GM19035 (cell line): ENCODE results near the gene RANBP9.

ENCODE experiments used
- ATAC-seq: cut with Tn5 transposase; IDR thresholded peaks from one replicate; pipeline ENCODE4 v1.9.1; 2021; ENCODE audit not compliant: unreplicated experiment

The RANBP9 gene

DNA sequence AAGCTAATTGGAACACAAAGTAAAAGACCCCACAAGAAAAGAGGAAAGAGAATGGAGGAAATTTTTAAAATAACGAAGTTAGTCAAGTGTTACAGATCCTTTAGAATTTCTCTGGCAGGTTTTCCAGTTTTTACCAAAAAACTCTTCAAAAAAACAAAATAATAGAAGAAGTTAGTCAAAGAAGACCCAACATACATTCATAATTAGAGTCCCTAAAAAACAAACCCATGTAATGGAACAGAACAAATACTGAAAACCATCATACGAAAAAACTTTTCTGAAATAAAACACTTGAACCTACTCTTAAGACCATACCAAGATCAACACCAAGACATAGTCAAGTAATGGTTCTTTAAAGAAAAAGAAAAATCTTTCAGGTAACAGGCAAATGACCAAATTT is 31.6 kb downstream of the RANBP9 start:
- ATAC-seq = no peak

DNA sequence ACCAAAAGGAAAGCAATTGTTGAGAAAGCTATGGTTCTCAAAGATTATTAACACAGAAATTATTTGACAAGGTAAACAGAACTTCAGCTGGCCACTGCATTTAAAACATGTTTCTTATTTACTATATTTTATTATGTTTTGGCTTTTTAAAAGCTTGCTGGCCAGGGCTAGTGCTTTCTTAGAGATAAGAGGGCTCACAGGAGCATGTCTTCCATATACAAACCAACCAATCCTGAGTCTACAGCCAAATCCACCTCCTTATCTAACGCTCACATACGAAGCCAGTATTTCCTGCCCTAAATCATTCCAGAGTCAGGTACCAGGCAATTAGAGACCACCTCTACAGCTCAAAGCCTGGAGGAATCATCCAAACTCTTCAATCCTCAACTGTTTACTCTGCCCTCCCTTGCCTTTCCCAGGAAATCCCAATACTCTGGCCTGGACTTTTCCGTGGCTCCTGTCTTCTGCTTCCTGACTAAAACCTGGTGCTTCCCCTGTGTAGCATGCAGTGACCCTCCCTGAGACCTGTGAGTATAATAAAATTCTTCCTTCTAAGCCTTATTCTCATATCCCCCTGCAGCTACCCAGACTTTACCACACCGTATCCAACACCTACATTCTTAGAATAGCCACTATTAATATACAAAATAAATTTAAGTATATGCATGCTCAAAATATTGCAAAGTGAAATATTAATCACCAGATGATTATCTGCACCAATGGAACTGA is 33.2 kb downstream of the RANBP9 start:
- no peak for ATAC-seq

DNA sequence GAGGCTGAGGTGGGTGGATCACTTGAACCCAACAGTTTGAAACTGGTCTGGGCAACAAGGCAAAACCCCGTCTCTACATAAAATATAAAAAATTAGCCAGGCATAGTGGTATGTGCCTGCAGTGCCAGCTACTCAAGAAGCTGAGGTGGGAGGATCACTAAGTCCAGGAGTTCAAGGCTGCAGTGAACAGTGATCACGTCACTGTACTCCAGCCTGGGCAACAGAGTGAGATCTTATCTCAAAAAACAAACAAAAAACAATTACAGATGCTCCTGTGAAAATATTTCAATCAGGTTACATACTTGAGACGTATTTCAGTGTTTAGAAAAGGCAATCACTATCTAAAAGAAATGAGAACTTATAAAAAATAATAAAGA is 33.8 kb downstream of the RANBP9 start:
- no peak for ATAC-seq

DNA sequence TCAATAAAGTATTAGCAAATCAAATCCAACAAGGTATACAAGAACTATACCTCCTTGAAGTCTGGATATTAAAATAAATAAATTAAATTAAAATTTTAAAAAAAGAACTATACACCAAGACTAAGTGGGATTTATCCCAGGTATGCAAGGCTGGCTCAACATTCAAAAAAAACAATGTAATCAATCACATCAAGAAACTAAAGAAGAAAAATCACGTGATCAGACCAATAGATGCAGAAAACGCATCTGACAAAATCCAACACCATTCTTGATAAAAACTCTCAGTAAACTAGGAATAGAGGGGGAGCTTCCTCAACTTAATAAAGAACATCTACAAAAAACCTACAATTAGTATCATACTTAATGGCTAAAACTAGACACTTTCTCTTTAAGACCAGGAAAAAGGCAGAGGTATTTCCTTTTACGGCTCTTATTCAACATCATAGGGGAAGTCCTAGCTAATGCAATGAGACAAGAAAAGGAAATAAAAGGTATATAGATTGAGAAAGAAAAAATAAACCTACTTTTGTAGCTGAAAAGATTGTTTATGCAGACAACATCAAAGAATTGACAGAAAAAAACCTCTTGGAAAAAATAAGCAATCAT is 35.0 kb downstream of the RANBP9 start:
- no peak for ATAC-seq

DNA sequence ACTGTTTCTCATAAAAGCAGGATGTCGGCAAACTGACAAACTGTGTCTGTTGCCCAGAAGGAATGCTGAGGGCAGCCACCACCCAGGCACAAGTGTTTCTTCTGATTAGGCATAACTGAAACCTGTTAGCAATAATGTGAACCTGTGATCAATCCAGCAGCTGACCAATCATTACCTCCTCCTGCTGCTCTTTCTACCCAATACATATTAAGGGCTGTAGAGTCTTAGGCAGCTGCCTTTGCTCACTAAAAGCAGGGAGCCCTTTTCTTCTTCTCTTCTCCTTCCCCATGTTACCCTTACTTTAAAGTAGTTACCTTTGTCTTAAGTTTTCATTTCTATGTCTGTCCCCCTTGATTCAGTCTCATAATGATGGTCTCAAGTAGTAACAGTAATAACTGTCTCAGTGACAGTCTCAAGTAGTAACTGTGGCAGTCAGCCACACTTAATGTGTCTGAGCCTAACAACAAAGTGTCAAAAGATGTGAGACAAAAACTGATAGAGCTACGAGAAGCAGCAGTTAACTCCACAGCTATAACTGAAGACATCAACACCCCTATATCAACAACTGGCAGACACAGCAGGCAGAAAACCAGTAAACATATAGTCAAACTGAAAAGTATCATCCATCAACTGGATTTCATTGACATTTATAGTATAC is 37.0 kb downstream of the RANBP9 start:
- ATAC-seq = no peak

DNA sequence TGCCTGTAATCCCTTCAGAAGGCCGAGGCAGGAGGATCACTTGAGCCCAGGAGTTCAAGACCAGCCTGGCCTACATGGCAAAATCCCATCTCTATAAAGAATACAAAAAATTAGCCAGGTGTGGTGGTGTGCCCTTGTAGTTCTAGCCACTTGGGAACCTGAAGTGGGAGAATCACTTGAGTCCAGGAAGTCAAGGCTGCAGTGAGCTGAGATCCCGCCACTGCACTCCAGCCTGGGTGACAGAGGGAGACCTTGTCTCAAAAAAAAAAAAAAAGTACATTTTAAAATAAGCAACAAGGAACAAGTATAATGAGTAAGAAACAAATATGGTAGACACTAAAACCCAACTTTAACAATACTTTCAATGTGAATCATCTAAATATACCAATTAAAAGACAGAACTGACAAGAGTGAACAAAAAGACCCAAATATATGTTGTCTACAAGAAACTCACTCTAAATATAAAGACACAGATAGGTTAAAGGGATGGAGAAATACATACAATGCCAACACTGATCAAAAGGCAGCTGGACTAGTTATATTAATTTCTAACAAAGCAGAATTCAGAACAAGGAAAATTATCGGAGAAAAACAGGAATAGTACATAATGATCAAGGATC is 37.7 kb downstream of the RANBP9 start:
- ATAC-seq = no peak

DNA sequence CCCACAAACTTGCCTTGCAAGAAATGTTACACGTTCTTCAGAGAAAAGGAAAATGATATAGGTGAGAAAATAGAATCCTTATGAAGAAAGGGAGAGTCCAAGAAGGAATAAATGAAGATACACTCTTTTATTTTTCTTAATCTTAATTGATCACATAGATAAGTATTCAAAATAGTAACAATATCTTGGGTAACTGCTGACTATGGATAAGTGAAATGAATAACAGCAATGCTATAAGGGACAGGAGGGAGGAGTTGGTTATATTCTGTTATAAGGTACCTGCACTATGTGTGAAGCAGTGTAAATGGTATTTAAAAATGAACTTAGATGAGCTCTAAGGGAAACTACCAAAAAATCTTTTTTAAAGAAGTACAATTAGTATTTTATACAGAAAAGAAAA is 38.3 kb downstream of the RANBP9 start:
- no peak for ATAC-seq

DNA sequence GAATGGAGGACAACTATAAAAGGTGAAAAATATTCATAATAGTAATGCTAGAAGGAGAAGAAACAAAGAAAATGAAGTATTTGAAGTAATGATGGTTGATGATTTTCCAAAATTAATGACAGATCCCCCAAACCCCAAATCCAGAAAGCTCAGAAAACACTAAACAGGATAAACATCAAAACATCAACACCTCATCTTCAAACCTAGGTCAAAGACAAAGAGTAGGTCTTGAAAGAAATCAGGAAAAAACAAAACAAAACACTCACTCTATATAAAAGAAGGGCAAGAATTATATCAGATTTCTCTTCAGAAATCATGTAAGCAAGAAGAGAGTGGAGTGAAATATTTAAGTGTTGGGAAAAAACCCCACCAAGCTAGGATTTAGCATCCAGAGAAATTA is 38.7 kb downstream of the RANBP9 start:
- ATAC-seq = no peak

DNA sequence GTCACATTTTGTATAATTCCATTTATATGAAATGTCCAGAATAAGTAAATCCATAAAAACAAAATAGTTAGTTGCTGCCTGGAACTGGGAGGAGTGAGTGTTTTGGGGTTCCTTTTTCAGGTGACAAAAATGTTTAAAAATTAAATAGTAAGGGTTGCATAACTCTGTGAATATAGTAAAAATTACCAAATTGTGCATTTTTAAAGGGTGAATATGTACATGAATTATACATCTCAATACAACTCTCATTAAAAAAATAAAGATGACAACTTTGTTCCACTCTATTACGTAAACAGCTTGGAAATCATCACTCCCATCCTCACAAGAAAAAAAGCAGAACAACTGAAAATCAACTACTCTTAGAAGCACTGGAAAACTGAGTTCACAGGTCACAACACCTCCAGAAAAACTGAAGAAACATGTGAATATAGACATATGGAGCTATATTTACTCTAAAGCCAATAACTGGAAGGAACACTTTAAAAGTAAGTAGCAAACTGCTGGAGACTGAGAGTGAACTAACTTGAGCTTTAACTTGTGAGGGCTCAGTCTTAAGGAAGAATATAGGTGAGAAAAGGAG is 40.0 kb downstream of the RANBP9 start:
- no peak for ATAC-seq

DNA sequence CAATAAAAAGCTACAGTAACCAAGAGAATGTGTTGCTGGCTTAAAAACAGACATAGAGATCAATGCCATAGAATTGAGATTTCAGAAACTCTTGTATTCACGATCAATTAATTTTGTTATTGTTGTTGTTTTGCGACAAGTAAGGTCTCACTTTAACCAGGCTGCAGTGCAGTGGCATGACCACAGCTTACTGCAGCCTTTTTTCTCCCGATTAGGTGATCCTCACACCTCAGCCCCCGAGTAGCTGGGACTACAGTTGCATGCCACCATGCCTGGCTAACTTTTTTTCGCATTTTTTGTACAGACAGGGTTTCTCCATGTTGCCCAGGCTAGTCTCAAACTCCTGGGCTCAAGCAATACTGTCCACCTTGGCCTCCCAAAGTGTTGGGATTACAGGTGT is 42.2 kb downstream of the RANBP9 start:
- ATAC-seq = no peak

DNA sequence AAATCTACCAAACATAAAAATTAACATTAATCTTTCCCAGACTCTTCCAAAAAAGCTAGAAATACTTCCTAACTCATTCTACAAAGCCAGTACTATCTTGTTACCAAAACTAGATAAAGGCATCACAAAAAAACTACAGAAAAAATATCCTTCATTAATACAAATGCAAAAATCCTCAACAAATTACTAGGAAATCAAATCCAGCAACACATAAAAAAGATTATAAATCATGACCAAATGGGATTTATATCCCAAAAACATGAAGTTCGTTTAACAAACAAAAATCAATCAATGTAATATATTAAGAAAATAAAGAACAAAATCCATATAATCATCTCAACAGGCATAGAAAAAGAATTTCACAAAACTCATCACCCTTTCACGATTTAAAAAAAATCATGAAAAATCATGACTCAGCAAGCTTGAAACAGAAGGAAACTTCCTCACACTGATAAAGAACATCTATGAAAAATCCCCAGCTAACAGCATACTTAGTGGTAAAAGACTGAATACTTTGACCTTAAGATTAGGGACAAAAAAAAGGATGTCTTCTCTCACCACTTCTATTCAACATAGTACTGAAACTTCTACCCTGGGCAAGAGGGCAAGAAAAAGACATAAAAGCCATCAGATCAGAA is 43.2 kb downstream of the RANBP9 start:
- ATAC-seq = no peak

DNA sequence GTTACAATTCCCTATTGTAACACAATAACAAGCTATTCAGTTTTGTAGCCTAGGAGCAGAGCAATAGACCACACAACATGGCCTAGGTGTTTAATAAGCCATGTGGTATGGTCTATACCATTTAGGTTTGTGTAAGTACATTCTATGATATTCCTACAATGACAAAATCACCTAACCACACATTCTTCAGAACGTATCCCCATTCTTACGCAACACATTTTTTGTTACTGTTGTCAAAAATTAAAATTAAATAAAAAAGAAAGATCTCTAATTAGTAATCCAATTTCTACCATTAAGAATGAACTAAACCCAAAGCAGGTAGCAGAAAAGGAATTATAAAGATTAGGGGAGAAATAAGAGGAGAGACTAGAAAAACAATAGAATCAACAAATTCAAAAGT is 44.0 kb downstream of the RANBP9 start:
- no peak for ATAC-seq

DNA sequence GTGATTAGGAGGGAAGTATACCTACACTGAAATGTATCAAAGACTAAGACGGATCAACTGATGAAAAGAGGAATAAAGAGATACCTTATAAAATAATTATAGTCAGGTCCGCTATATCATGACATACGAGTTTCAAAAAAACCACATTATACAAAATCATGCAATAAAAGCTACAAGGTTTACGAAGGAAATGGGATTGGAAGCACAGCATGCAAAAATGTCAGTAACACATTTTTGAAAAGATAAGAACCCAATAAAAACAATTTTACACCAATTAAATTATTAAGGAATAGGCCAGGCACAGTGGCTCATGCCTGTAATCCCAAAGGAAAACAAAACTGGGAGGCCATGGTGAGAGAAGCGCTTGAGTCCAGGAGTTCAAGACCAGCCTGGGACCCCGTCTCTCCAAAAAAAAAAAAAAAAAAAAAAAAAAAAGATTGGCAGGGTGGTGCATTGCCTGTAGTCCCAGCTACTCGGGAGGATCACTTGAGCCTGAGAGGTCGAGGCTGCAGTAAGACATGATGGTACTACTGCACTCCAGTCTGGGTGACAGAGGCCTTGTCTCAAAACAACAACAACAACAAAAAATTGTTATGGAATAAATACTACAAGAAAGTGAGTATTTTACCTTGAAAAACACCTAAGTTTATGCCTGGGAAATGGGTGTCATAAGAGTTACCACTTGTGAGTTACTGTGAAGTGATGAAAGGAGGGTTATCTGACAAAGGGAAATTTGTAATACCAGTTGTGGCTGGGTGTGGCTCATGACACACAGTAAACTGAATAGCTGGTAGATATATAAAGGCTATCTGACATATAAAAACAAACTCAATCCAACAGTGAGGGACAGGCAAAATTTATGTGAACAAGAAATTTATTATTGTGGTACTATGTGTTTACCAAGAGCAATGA is 45.2 kb downstream of the RANBP9 start:
- no peak for ATAC-seq

DNA sequence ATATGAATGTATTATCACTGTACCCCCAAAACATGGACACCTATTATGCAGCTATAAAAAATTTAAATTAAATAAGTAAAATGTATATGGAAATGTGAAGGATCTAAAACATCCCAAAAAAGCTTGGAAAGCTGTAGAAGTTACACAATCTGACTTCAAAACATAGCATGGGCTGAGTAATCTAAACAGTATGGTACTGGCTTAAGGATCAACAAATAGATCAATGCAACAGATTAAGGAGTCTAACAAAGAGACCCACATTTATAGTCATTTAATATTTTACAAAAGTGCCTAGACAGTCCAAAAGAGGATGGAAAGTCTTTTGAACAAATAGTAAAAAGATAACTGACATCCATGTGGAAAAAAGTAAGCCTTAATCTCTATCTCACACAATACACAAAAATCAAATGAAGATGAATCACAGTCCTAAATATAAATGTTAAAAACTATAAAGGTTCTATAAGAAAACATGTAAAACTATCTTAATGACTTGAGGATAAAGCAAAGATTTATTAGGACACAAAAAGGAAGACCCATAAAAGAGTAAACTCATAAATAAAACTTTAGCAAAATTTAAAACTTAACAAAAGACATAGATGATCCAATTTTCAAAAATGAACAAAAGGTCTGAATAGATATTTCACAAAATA is 46.8 kb downstream of the RANBP9 start:
- ATAC-seq = no peak

DNA sequence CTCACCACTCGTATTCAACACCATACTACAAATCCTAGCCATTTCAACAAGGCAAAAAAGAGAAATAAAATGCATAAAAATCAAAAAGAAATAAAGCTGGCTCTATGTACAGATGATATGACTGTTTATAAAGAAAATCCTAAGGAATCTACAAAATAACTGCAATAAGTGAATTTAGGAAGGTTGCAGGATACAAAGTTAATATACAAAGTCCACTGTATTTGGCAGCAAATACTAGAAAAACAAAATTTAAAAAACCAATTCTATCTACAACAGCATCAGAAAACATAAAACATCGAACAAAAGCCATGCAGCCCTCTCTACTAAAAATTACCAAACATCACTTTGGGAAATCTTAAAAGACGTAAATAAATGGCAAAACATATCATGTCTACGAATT is 47.6 kb downstream of the RANBP9 start:
- no peak for ATAC-seq

DNA sequence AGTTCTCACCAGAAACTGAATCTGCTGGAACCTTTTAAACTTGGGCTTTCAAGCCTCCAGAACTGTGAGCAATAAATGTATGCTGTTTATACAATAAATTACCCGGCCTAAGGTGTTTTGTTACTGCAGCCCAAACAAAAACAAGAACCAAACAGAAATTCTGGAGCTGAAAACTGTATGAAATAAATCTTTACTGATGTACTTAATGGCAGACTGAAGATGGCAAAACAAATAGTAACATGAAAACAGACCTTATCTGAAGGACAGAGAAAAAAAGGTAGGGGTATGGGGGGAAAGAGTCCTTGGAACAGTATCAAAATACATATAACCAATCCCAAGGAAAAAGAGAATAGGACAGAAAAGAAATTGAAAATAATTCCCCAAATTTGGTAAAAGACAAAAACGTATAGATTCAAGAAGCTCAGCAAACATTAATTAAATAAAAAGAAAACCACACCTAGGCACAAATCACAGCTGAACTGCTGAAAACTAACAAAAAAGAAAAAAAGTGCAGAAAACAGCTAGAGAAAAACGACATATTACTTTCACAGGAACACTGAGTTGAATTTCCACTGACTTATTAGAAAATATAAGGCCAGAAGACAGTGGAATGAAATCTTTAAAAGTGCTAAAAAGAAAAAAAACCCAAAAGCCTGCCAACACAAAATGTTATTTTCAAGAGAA is 48.8 kb downstream of the RANBP9 start:
- no peak for ATAC-seq

DNA sequence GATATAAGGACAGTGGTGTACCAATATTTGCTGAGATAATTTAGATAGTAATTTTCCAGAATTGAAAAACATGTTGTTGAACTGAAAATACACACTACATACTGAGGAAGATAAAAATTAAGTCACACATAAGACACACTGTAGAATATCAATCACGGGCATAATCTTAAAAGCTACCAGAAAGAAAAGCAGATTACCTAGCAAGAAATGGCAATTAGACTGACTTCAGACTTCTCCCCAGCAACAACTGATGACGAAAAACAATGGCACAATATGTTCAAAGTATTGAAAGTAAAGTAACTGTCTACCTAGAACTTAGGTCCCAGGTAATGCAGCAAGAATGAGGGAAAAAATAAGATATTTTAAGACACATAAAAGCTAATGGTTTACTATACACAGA is 50.0 kb downstream of the RANBP9 start:
- ATAC-seq = no peak

DNA sequence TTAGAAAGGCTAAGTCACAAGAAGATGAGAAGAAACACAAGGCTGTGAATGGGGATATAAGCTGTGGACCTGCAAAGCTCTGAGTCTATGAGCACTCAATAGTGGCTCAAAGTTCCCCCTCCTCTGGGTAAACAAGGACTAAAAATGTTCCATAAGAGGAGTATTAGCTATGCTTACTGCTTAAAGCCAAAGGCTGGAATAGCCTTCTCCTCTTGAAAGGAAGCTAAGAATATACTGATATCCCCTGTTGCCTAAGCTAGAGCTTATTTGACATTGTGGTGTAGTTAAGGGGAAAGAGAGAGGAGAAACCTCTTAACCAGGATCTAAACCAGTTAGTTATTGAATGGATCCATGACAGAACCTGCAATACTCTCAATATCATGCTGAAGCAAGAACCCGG is 50.7 kb downstream of the RANBP9 start:
- no peak for ATAC-seq

DNA sequence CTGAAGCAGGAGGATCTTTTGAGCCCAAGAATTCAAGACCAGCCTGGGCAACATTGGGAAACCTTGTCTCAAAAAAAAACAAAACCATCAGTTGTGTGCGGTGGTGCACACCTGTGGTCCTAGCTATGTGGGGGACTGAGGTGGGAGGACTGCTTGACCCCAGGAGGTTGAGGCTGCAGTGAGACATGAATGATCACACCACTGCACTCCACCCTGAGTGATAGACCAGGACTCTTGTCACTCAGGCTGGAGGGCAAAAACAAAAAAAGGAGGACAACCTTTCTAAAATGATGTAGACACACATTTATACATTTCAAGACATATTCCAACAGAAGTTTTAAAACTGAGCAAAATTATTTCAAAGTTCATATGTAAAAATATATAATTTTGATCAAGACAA is 51.4 kb downstream of the RANBP9 start:
- no peak for ATAC-seq
